WTC11 (cell line): ENCODE measurements around the gene ARHGAP32. TPM values are rescaled to one million over a fixed set of nuclear protein-coding genes. Genes with fewer than 3 reads are reported as not detected.

Experiments used
- ATAC-seq: fragments of 200-7000 bp; cut with Tn5 transposase; 2 replicates; pipeline ENCODE4 v1.10.0; 2021; ENCODE audit warnings: mild to moderate bottlenecking, moderate library complexity
- CTCF ChIA-PET: fragments of 300-600 bp; sonication (Branson Sonifier 250); formaldehyde crosslinking; loops from one replicate; lab custom pipeline; 2021; ENCODE audit warnings: antibody characterized with exemption; lab: Charles Lee
- POLR2A ChIA-PET: fragments of 350-600 bp; sonication (Branson Sonifier 250); formaldehyde crosslinking; loops from one replicate; lab custom pipeline; 2021; ENCODE audit warnings: antibody characterized with exemption; lab: Charles Lee
- DNase-seq: peaks from one replicate; pipeline ENCODE4 v3.0.0; 2021; ENCODE audit warnings: low spot score
- H3K27ac Mint-ChIP-seq: 2 replicates; pipeline ENCODE4 v1.8.0; 2021; ENCODE audit warnings: mixed read lengths
- H3K27me3 Mint-ChIP-seq: 2 replicates; pipeline ENCODE4 v1.8.0; 2021; ENCODE audit warnings: low read depth, mild to moderate bottlenecking, moderate library complexity, mixed read lengths
- H3K36me3 Mint-ChIP-seq: 2 replicates; pipeline ENCODE4 v1.8.0; 2021; ENCODE audit warnings: mixed read lengths
- H3K4me1 Mint-ChIP-seq: 2 replicates; pipeline ENCODE4 v1.8.0; 2022; ENCODE audit warnings: mixed read lengths
- H3K4me3 Mint-ChIP-seq: 2 replicates; pipeline ENCODE4 v1.8.0; 2021; ENCODE audit warnings: mild to moderate bottlenecking, moderate library complexity, mixed read lengths
- H3K9me3 Mint-ChIP-seq: 2 replicates; pipeline ENCODE4 v1.8.0; 2021; ENCODE audit warnings: mixed read lengths
- ATF1 ChIP-seq: sonication (generic); formaldehyde crosslinking; IDR thresholded peaks from 2 replicates; pipeline ENCODE4 v1.8.1; 2023; ENCODE audit warnings: mild to moderate bottlenecking, moderate library complexity, missing genetic modification reagents
- ATF3 ChIP-seq: sonication (generic); formaldehyde crosslinking; conservative IDR thresholded peaks from 2 replicates; pipeline ENCODE4 v1.8.1; 2022; ENCODE audit warnings: mild to moderate bottlenecking, missing genetic modification reagents
- CBFB ChIP-seq: sonication (generic); formaldehyde crosslinking; IDR thresholded peaks from 2 replicates; pipeline ENCODE4 v1.8.1; 2022; ENCODE audit warnings: mild to moderate bottlenecking, low read depth, missing genetic modification reagents
- ELF4 ChIP-seq: sonication (generic); formaldehyde crosslinking; IDR thresholded peaks from 2 replicates; pipeline ENCODE4 v1.8.1; 2022; ENCODE audit warnings: low read depth, mild to moderate bottlenecking, moderate library complexity, missing genetic modification reagents
- FOXK1 ChIP-seq: sonication (generic); formaldehyde crosslinking; IDR thresholded peaks from 2 replicates; pipeline ENCODE4 v1.8.0; 2022; ENCODE audit warnings: mild to moderate bottlenecking, moderate library complexity, missing genetic modification reagents
- FOXP1 ChIP-seq: sonication (generic); formaldehyde crosslinking; IDR thresholded peaks from 2 replicates; pipeline ENCODE4 v1.8.0; 2022; ENCODE audit warnings: missing genetic modification reagents, mild to moderate bottlenecking, moderate library complexity, borderline replicate concordance
- FOXP4 ChIP-seq: sonication (generic); formaldehyde crosslinking; IDR thresholded peaks from 2 replicates; pipeline ENCODE4 v1.8.0; 2022; ENCODE audit warnings: mild to moderate bottlenecking, missing genetic modification reagents
- GRHL2 ChIP-seq: fragments of 250-450 bp; sonication (Bioruptor Pico); IDR thresholded peaks from 2 replicates; pipeline ENCODE4 v1.8.0; 2022; ENCODE audit warnings: mild to moderate bottlenecking, moderate library complexity; ENCODE audit not compliant: insufficient replicate concordance, severe bottlenecking
- HMGA2 ChIP-seq: fragments of 250-450 bp; sonication (Bioruptor Pico); IDR thresholded peaks from 2 replicates; pipeline ENCODE4 v1.4.0; 2021; ENCODE audit warnings: mild to moderate bottlenecking, moderate library complexity
- IRF2 ChIP-seq: sonication (generic); formaldehyde crosslinking; IDR thresholded peaks from 2 replicates; pipeline ENCODE4 v1.8.0; 2022; ENCODE audit warnings: low read depth, missing genetic modification reagents, borderline replicate concordance
- KAT7 ChIP-seq: sonication (generic); formaldehyde crosslinking; IDR thresholded peaks from 2 replicates; pipeline ENCODE4 v1.8.1; 2023; ENCODE audit warnings: missing genetic modification reagents, mild to moderate bottlenecking, borderline replicate concordance
- NFYB ChIP-seq: sonication (generic); formaldehyde crosslinking; conservative IDR thresholded peaks from 2 replicates; pipeline ENCODE4 v1.8.0; 2022; ENCODE audit warnings: low read depth, missing genetic modification reagents
- NR1H2 ChIP-seq: sonication (generic); formaldehyde crosslinking; IDR thresholded peaks from 2 replicates; pipeline ENCODE4 v1.9.0; 2021; ENCODE audit warnings: mild to moderate bottlenecking, moderate library complexity, missing genetic modification reagents
- RELA ChIP-seq: sonication (generic); formaldehyde crosslinking; IDR thresholded peaks from 2 replicates; pipeline ENCODE4 v1.8.1; 2022; ENCODE audit warnings: missing genetic modification reagents, mild to moderate bottlenecking, borderline replicate concordance
- ZMAT4 ChIP-seq: fragments of 250-450 bp; sonication (Bioruptor Pico); IDR thresholded peaks from 2 replicates; pipeline ENCODE4 v1.9.0; 2021; ENCODE audit warnings: mild to moderate bottlenecking
- ZNF138 ChIP-seq: sonication (generic); formaldehyde crosslinking; conservative IDR thresholded peaks from 2 replicates; pipeline ENCODE4 v1.8.1; 2022; ENCODE audit warnings: mild to moderate bottlenecking, moderate library complexity, missing genetic modification reagents
- ZNF232 ChIP-seq: sonication (generic); formaldehyde crosslinking; IDR thresholded peaks from 2 replicates; pipeline ENCODE4 v1.8.0; 2022; ENCODE audit warnings: mild to moderate bottlenecking, missing genetic modification reagents
- ZNF317 ChIP-seq: sonication (generic); formaldehyde crosslinking; IDR thresholded peaks from 2 replicates; pipeline ENCODE4 v1.8.1; 2023; ENCODE audit warnings: low read depth, mild to moderate bottlenecking, moderate library complexity, missing genetic modification reagents, borderline replicate concordance
- ZNF416 ChIP-seq: fragments of 250-450 bp; sonication (Bioruptor Pico); IDR thresholded peaks from 2 replicates; pipeline ENCODE4 v1.9.0; 2021; ENCODE audit warnings: mild to moderate bottlenecking, inconsistent platforms
- ZNF423 ChIP-seq: fragments of 250-450 bp; sonication (Bioruptor Pico); IDR thresholded peaks from 2 replicates; pipeline ENCODE4 v2.1.2; 2022; ENCODE audit warnings: mild to moderate bottlenecking, moderate library complexity
- ZNF512 ChIP-seq: sonication (generic); formaldehyde crosslinking; IDR thresholded peaks from 2 replicates; pipeline ENCODE4 v1.8.1; 2022; ENCODE audit warnings: missing genetic modification reagents, borderline replicate concordance
- total RNA-seq: library from RNA; stranded (reverse); gene quantifications from 3 replicates; pipeline ENCODE4 v1.2.3, GENCODE V29; 2021
- TF ChIP-seq, protein P1 (sequence below): sonication (generic); formaldehyde crosslinking; IDR thresholded peaks from 2 replicates; pipeline ENCODE4 v1.8.1; 2023; ENCODE audit warnings: mild to moderate bottlenecking, missing genetic modification reagents
- TF ChIP-seq, protein P2 (sequence below): sonication (generic); formaldehyde crosslinking; conservative IDR thresholded peaks from 2 replicates; pipeline ENCODE4 v1.8.1; 2023; ENCODE audit warnings: mild to moderate bottlenecking, low read depth, missing genetic modification reagents, moderate library complexity

The ARHGAP32 gene
- total RNA-seq, 1 experiment from 2014 or later: 25.6 TPM

DNA sequence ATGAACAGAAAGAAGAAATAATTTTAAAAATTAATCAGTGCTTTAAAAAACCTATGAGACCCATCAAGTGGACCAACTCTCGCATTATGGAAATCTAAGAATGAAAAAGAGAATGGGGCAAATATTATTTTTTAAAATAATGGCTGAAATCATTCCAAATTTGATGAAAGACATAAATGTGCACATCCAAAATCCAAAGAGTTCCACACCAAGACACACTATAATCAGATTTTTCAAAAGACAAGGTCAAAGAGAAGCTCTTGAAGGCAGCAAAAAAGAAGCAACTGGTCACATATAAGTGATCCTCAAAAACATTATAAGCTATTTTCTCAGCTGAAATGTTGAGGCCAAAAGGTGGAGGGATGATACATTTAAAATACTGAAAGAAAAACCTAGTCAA lies 85.3 kb downstream of the ARHGAP32 start (continued):
- no peak for TF ChIP-seq FOXP4 (CRISPR knock-in tag)

GRCh38 chr11:129102756-129103155 lies 89.4 kb downstream of the ARHGAP32 start:
- H3K4me3 Mint-ChIP-seq: no peak overlapping the region
- DNase-seq: no peak
- POLR2A ChIA-PET: no interaction called here

GRCh38 chr11:129102225-129102624 lies 89.9 kb downstream of the ARHGAP32 start:
- DNase-seq: no peak
- H3K27me3 Mint-ChIP-seq: no peaks in the 10 kb centered on the region
- H3K9me3 Mint-ChIP-seq: peaks cover 42% of the 10 kb centered on the region
- peaks cover 33% of the 10 kb centered on the region for H3K36me3 Mint-ChIP-seq
- H3K4me1 Mint-ChIP-seq: no peaks in the 10 kb centered on the region
- TF ChIP-seq NFYB (CRISPR knock-in tag) (no peak), FOXK1 (CRISPR knock-in tag) (no peak), ATF3 (CRISPR knock-in tag) (no peak), ATF1 (no peak), ZNF423 (CRISPR knock-in tag) (no peak), ZNF416 (CRISPR knock-in tag) (no peak), GRHL2 (no peak), HMGA2 (CRISPR knock-in tag) (no peak), KAT7 (no peak), CBFB (CRISPR knock-in tag) (no peak), ZNF317 (CRISPR knock-in tag) (no peak)
- TF ChIP-seq, all 79 proteins: peak for 0
- no peak for ATAC-seq
- Mint-ChIP-seq H3K4me3 (no peak overlapping the region), H3K27ac (no peak overlapping the region)
- POLR2A ChIA-PET: no interaction called here
- CTCF ChIA-PET: no interaction called here

More at GRCh38 chr11:129102756-129103155, 89.4 kb downstream of the ARHGAP32 start:
- Mint-ChIP-seq H3K27me3 (no peaks in the 10 kb centered on the region), H3K27ac (no peak overlapping the region), H3K9me3 (peaks cover 38% of the 10 kb centered on the region), H3K4me1 (no peaks in the 10 kb centered on the region), H3K36me3 (peaks cover 28% of the 10 kb centered on the region)
- TF ChIP-seq FOXK1 (CRISPR knock-in tag) (no peak), ELF4 (CRISPR knock-in tag) (no peak)
- TF ChIP-seq, protein P1, sequence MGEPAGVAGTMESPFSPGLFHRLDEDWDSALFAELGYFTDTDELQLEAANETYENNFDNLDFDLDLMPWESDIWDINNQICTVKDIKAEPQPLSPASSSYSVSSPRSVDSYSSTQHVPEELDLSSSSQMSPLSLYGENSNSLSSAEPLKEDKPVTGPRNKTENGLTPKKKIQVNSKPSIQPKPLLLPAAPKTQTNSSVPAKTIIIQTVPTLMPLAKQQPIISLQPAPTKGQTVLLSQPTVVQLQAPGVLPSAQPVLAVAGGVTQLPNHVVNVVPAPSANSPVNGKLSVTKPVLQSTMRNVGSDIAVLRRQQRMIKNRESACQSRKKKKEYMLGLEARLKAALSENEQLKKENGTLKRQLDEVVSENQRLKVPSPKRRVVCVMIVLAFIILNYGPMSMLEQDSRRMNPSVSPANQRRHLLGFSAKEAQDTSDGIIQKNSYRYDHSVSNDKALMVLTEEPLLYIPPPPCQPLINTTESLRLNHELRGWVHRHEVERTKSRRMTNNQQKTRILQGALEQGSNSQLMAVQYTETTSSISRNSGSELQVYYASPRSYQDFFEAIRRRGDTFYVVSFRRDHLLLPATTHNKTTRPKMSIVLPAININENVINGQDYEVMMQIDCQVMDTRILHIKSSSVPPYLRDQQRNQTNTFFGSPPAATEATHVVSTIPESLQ (CRISPR knock-in tag): no peak
- CTCF ChIA-PET: no interaction called here
- ATAC-seq: no peak

DNA sequence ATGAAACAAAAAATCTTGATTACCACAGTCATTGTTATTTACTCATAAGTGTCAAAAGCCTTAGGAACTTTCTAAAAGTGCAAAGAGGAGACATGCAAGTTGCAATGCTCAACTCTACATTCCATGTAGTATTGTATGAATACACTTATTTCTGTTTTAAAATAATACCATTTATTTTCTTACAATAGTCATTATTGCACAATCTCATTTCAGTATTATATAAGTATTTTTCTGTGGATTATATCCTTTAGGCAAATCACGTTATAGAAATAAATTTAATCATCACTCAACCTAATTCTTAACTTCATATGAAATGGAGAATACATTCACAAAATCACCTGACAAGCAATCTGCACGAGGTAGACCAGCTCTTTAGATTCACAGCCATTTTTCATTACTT lies 98.8 kb downstream of the ARHGAP32 start:
- H3K4me3 Mint-ChIP-seq: no peak overlapping the region
- no peak overlapping the region for H3K27ac Mint-ChIP-seq
- H3K27me3 Mint-ChIP-seq: no peaks in the 10 kb centered on the region
- POLR2A ChIA-PET: no interaction called here
- DNase-seq (no peak), ATAC-seq (no peak)
- peaks cover 7% of the 10 kb centered on the region for H3K36me3 Mint-ChIP-seq
- peaks cover 11% of the 10 kb centered on the region for H3K9me3 Mint-ChIP-seq
- CTCF ChIA-PET: no interaction called here
- no peaks in the 10 kb centered on the region for H3K4me1 Mint-ChIP-seq
- TF ChIP-seq IRF2: no peak
- no peak for TF ChIP-seq RELA (CRISPR knock-in tag)
- TF ChIP-seq, protein P2, sequence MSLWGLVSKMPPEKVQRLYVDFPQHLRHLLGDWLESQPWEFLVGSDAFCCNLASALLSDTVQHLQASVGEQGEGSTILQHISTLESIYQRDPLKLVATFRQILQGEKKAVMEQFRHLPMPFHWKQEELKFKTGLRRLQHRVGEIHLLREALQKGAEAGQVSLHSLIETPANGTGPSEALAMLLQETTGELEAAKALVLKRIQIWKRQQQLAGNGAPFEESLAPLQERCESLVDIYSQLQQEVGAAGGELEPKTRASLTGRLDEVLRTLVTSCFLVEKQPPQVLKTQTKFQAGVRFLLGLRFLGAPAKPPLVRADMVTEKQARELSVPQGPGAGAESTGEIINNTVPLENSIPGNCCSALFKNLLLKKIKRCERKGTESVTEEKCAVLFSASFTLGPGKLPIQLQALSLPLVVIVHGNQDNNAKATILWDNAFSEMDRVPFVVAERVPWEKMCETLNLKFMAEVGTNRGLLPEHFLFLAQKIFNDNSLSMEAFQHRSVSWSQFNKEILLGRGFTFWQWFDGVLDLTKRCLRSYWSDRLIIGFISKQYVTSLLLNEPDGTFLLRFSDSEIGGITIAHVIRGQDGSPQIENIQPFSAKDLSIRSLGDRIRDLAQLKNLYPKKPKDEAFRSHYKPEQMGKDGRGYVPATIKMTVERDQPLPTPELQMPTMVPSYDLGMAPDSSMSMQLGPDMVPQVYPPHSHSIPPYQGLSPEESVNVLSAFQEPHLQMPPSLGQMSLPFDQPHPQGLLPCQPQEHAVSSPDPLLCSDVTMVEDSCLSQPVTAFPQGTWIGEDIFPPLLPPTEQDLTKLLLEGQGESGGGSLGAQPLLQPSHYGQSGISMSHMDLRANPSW: no peak
- TF ChIP-seq ZMAT4: no peak
- TF ChIP-seq ZNF512 (CRISPR knock-in tag): no peak
- no peak for TF ChIP-seq FOXP1 (CRISPR knock-in tag)
- no peak for TF ChIP-seq ZNF317 (CRISPR knock-in tag)
- TF ChIP-seq ZNF232 (CRISPR knock-in tag): no peak
- no peak for TF ChIP-seq ZNF138 (CRISPR knock-in tag)
- no peak for TF ChIP-seq NR1H2 (CRISPR knock-in tag)
